IMR-90 (cell line): ENCODE data around the gene PPM1H. TPM values are rescaled to one million over a fixed set of nuclear protein-coding genes. Genes with fewer than 3 reads are reported as not detected.

Experiments used
- ATAC-seq: fragments of 200-7000 bp; cut with Tn5 transposase; 2 replicates; pipeline ENCODE4 v1.9.1; 2020; ENCODE audit warnings: low read depth, mild to moderate bottlenecking, moderate library complexity
- BruUV-seq: library from RNA; stranded (reverse); fragments of 400-500 nt; replicated peaks from 2 replicates; lab custom pipeline; 2021; lab: Mats Ljungman, UMichigan
- CTCF ChIA-PET: fragments of 300-600 bp; formaldehyde crosslinking; extraction: SDS; loops from one replicate; lab custom pipeline; 2021; ENCODE audit warnings: antibody characterized with exemption; lab: Yijun Ruan, JAX
- POLR2A ChIA-PET: fragments of 300-600 bp; sonication (Branson Sonifier 250); formaldehyde crosslinking; loops from one replicate; lab custom pipeline; 2022; ENCODE audit warnings: antibody characterized with exemption; ENCODE audit not compliant: unreplicated experiment; lab: Charles Lee
- DNase-seq: peaks from one replicate; pipeline ENCODE4 v3.0.0; 2013
- H2AFZ ChIP-seq: replicated peaks from 2 replicates; pipeline ENCODE3; 2013; ENCODE audit warnings: low read length, mild to moderate bottlenecking; ENCODE audit not compliant: poor library complexity
- H2AK5ac ChIP-seq: 2 replicates; pipeline ENCODE4 v1.6.1; 2013; ENCODE audit warnings: low read depth, low read length, inconsistent platforms
- H2AK9ac ChIP-seq: replicated peaks from 2 replicates; pipeline ENCODE3; 2013; ENCODE audit warnings: mild to moderate bottlenecking, low read depth, low read length, moderate library complexity; ENCODE audit not compliant: poor library complexity
- H2BK120ac ChIP-seq: 2 replicates; pipeline ENCODE4 v1.6.1; 2013; ENCODE audit warnings: low read depth, low read length, inconsistent platforms
- H2BK15ac ChIP-seq: 3 replicates; pipeline ENCODE4 v1.6.1; 2013; ENCODE audit warnings: low read depth, low read length, inconsistent platforms
- H2BK20ac ChIP-seq: 2 replicates; pipeline ENCODE4 v1.6.1; 2013; ENCODE audit warnings: low read depth, mild to moderate bottlenecking, inconsistent platforms, low read length, moderate library complexity
- H2BK5ac ChIP-seq: 2 replicates; pipeline ENCODE4 v1.6.1; 2013; ENCODE audit warnings: mild to moderate bottlenecking, low read depth, low read length, inconsistent platforms; ENCODE audit not compliant: poor library complexity, severe bottlenecking
- H3K14ac ChIP-seq: replicated peaks from 2 replicates; pipeline ENCODE4 v1.6.1; 2013; ENCODE audit warnings: low read depth, low read length, inconsistent platforms
- H3K18ac ChIP-seq: 2 replicates; pipeline ENCODE4 v1.6.1; 2013; ENCODE audit warnings: low read depth, low read length, control low read depth
- H3K23ac ChIP-seq: 2 replicates; pipeline ENCODE4 v1.6.1; 2013; ENCODE audit warnings: low read depth, low read length, inconsistent platforms
- H3K27ac ChIP-seq: 2 replicates; pipeline ENCODE4 v1.5.1; 2013; ENCODE audit warnings: mild to moderate bottlenecking, control low read depth, low read length; ENCODE audit not compliant: insufficient read depth
- H3K27me3 ChIP-seq: 2 replicates; pipeline ENCODE4 v1.6.1; 2013; ENCODE audit warnings: low read length; ENCODE audit not compliant: control insufficient read depth, insufficient read depth
- H3K36me3 ChIP-seq: 2 replicates; pipeline ENCODE4 v1.6.1; 2013; ENCODE audit warnings: low read length, mixed read lengths; ENCODE audit not compliant: control insufficient read depth, insufficient read depth
- H3K4ac ChIP-seq: 2 replicates; pipeline ENCODE4 v1.6.1; 2013; ENCODE audit warnings: low read depth, low read length, inconsistent platforms
- H3K4me1 ChIP-seq: 2 replicates; pipeline ENCODE4 v1.6.1; 2013; ENCODE audit warnings: low read length, mixed read lengths; ENCODE audit not compliant: control insufficient read depth, insufficient read depth
- H3K4me2 ChIP-seq: 2 replicates; pipeline ENCODE4 v1.6.1; 2013; ENCODE audit warnings: low read depth, mild to moderate bottlenecking, control low read depth, low read length, moderate library complexity
- H3K4me3 ChIP-seq: 2 replicates; pipeline ENCODE4 v1.5.1; 2013; ENCODE audit warnings: low read depth, mild to moderate bottlenecking, control low read depth, low read length, moderate library complexity; ENCODE audit not compliant: insufficient read depth
- H3K56ac ChIP-seq: 2 replicates; pipeline ENCODE4 v1.6.1; 2013; ENCODE audit warnings: low read length, inconsistent platforms; ENCODE audit not compliant: insufficient read depth; ENCODE audit errors: extremely low read depth
- H3K79me1 ChIP-seq, 2 experiments: 2 replicates each; pipeline ENCODE4 v1.6.1; 2013; ENCODE audit warnings: low read length in 2 of 2, inconsistent platforms in 1 of 2, low read depth in 1 of 2
- H3K9ac ChIP-seq: 2 replicates; pipeline ENCODE4 v1.6.1; 2013; ENCODE audit warnings: low read depth, low read length, control low read depth
- H3K9me1 ChIP-seq: 2 replicates; pipeline ENCODE4 v1.6.1; 2013; ENCODE audit warnings: low read length, inconsistent platforms; ENCODE audit not compliant: insufficient read depth
- H3K9me3 ChIP-seq: 2 replicates; pipeline ENCODE4 v1.6.1; 2013; ENCODE audit warnings: low read length; ENCODE audit not compliant: control insufficient read depth, insufficient read depth
- H4K20me1 ChIP-seq: 2 replicates; pipeline ENCODE4 v1.6.1; 2013; ENCODE audit warnings: low read length, inconsistent platforms; ENCODE audit not compliant: insufficient read depth
- H4K5ac ChIP-seq: 2 replicates; pipeline ENCODE4 v1.6.1; 2013; ENCODE audit warnings: mild to moderate bottlenecking, low read depth, low read length, control low read depth
- H4K8ac ChIP-seq, 2 experiments: 2 replicates each; pipeline ENCODE4 v1.6.1; 2013; ENCODE audit warnings: low read depth in 2 of 2, low read length in 2 of 2, control low read depth in 1 of 2, inconsistent platforms in 1 of 2
- H4K91ac ChIP-seq: 2 replicates; pipeline ENCODE4 v1.6.1; 2013; ENCODE audit warnings: low read depth, low read length, inconsistent platforms; ENCODE audit not compliant: insufficient read depth
- BHLHE40 ChIP-seq: fragments of 150-350 bp; IDR thresholded peaks from 2 replicates; pipeline ENCODE4 v1.6.1; 2016; ENCODE audit warnings: mild to moderate bottlenecking, low read depth, low read length
- CEBPB ChIP-seq: IDR thresholded peaks from 2 replicates; pipeline ENCODE4 v1.6.1; 2012; ENCODE audit warnings: low read depth, low read length, improper control_type of control experiment
- CHD1 ChIP-seq: IDR thresholded peaks from 2 replicates; pipeline ENCODE4 v1.6.1; 2012; ENCODE audit warnings: low read depth, low read length, improper control_type of control experiment
- MAFK ChIP-seq: IDR thresholded peaks from 2 replicates; pipeline ENCODE4 v1.6.1; 2012; ENCODE audit warnings: low read depth, low read length, improper control_type of control experiment
- MAZ ChIP-seq: IDR thresholded peaks from 2 replicates; pipeline ENCODE4 v1.6.1; 2012; ENCODE audit warnings: low read depth, mild to moderate bottlenecking, low read length, improper control_type of control experiment, moderate library complexity, borderline replicate concordance
- POLR2A ChIP-seq: IDR thresholded peaks from 2 replicates; pipeline ENCODE4 v1.6.1; 2012; ENCODE audit warnings: mild to moderate bottlenecking, low read depth, low read length
- RCOR1 ChIP-seq: IDR thresholded peaks from 2 replicates; pipeline ENCODE4 v1.6.1; 2012; ENCODE audit warnings: mild to moderate bottlenecking, low read length, improper control_type of control experiment; ENCODE audit not compliant: insufficient replicate concordance
- WGBS, 2 experiments: methylation state at CpG; one replicate each; pipeline versions ENCODE4 v1.1.5 to v1.1.7; 2013; ENCODE audit warnings: missing lambda C conversion rate in 2 of 2; ENCODE audit not compliant: insufficient read length in 1 of 2; ENCODE audit errors: extremely low coverage in 2 of 2; 5-methylcytosine and 5-hydroxymethylcytosine counted together
- dilution Hi-C: fragments of 300-500 bp; cut with HindIII; formaldehyde crosslinking; loops from one replicate; pipeline ENCODE4 v1.14.3; 2018; ENCODE audit warnings: low sequenced_read_pairs; ENCODE audit not compliant: unreplicated experiment
- in situ Hi-C: fragments of 300-500 bp; cut with MboI; formaldehyde crosslinking; loops from 3 replicates; pipeline ENCODE4 v1.14.3; 2019; ENCODE audit warnings: low sequenced_read_pairs, inconsistent platforms, mixed read lengths
- intact Hi-C: fragments of 100-400 bp; cut with micrococcal nuclease; formaldehyde crosslinking; loops from 2 replicates; pipeline ENCODE4 v1.10.0; 2022
- polyA plus RNA-seq, 3 experiments: library from polyadenylated mRNA; depleted of rRNA; stranded (reverse); fragments of >200 nt; gene quantifications; 2 replicates each; pipeline ENCODE4 v1.2.3, GENCODE V29; 2012; ENCODE audit warnings: low replicate concordance in 1 of 3
- total RNA-seq: library from RNA; depleted of rRNA; stranded (reverse); fragments of >200 nt; gene quantifications from 2 replicates; pipeline ENCODE4 v1.2.3, GENCODE V29; 2012
- TF ChIP-seq, protein P1 (sequence below): fragments of 150-350 bp; IDR thresholded peaks from 2 replicates; pipeline ENCODE4 v1.6.1; 2017; ENCODE audit warnings: mild to moderate bottlenecking, antibody characterized with exemption, low read length, low read depth
- TF ChIP-seq, protein P2 (sequence below): fragments of 150-350 bp; IDR thresholded peaks from 2 replicates; pipeline ENCODE4 v1.6.1; 2016; ENCODE audit warnings: low read depth, mild to moderate bottlenecking, low read length, moderate library complexity, borderline replicate concordance

Gene PPM1H
- total and polyA plus RNA-seq, 2 of the 4 experiments (the other 2 are of a cell fraction): 0.14 to 0.18 TPM

- no CpG with 5 or more reads among the region's 6 CpGs for WGBS, 2 experiments
- H3K4ac ChIP-seq: peak overlapping the region; percentile 26; the same call in 1 of the 2 replicates
- peaks cover 11% of the 10 kb centered on the region for H3K9me1 ChIP-seq
- in situ Hi-C loops (no loop called here), dilution Hi-C loops (no loop called here), intact Hi-C loops (no loop called here)
- H4K20me1 ChIP-seq: no peaks in the 10 kb centered on the region
- H3K4me3 ChIP-seq: no peak overlapping the region
- no peak overlapping the region for H3K23ac ChIP-seq
- H2BK15ac ChIP-seq: 0 out of 3 replicates have a peak overlapping the region, but pooled peaks have one; percentile 10
- TF ChIP-seq, protein P1, sequence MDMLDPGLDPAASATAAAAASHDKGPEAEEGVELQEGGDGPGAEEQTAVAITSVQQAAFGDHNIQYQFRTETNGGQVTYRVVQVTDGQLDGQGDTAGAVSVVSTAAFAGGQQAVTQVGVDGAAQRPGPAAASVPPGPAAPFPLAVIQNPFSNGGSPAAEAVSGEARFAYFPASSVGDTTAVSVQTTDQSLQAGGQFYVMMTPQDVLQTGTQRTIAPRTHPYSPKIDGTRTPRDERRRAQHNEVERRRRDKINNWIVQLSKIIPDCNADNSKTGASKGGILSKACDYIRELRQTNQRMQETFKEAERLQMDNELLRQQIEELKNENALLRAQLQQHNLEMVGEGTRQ: no peak
- TF ChIP-seq, protein P2, sequence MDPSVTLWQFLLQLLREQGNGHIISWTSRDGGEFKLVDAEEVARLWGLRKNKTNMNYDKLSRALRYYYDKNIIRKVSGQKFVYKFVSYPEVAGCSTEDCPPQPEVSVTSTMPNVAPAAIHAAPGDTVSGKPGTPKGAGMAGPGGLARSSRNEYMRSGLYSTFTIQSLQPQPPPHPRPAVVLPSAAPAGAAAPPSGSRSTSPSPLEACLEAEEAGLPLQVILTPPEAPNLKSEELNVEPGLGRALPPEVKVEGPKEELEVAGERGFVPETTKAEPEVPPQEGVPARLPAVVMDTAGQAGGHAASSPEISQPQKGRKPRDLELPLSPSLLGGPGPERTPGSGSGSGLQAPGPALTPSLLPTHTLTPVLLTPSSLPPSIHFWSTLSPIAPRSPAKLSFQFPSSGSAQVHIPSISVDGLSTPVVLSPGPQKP: no peak
- TF ChIP-seq MAZ (no peak), POLR2A (no peak), BHLHE40 (no peak), MAFK (no peak), CEBPB (peak; percentile 50), RCOR1 (no peak), CHD1 (no peak)
- no peaks in the 10 kb centered on the region for H3K36me3 ChIP-seq
- peaks cover 16% of the 10 kb centered on the region for H3K4me1 ChIP-seq
- POLR2A ChIA-PET: no interaction called here
- no peak overlapping the region for H3K56ac ChIP-seq
- no peaks in the 10 kb centered on the region; a peak in 1 of 4 replicates for H3K79me1 ChIP-seq
- H2AFZ ChIP-seq: no peak overlapping the region
- H4K8ac ChIP-seq: peak overlapping the region in 1 of 2 experiments; percentile 15; a peak in 1 of 4 replicates
- no peaks in the 10 kb centered on the region for H3K27me3 ChIP-seq
- H4K5ac ChIP-seq: no peak overlapping the region
- ATAC-seq (peak; percentile 80), DNase-seq (peak; percentile 69)
- no peak overlapping the region for H3K9ac ChIP-seq
- H3K9me3 ChIP-seq: no peaks in the 10 kb centered on the region
- BruUV-seq: no TSS peak
- no peak overlapping the region for H3K27ac ChIP-seq
- H2BK120ac ChIP-seq: peak overlapping the region; percentile 53
- H2BK5ac ChIP-seq: no peak overlapping the region
- H2AK9ac ChIP-seq: no peak overlapping the region
- H3K18ac ChIP-seq: no peak overlapping the region
- H3K4me2 ChIP-seq: peak overlapping the region; percentile 56
- no peak overlapping the region for H2AK5ac ChIP-seq
- H2BK20ac ChIP-seq: peak overlapping the region; percentile 44; the same call in 1 of the 2 replicates
- H4K91ac ChIP-seq: 0 out of 2 replicates have a peak overlapping the region, but pooled peaks have one; percentile 15
- H3K14ac ChIP-seq: no peak overlapping the region; the same call in 1 of the 2 replicates
- CTCF ChIA-PET: no interaction called here
Measured at GRCh38 chr12:62689042-62689839, 245.7 kb downstream of the PPM1H start.
